Fibroblast of gingiva (primary cell): ENCODE measurements around the gene SEC14L2.
"Not testable (repeated sequence)": the region's sequence is repeated elsewhere in the genome, so short reads cannot be mapped to it uniquely, and the experiment has no call there.

Experiments
- DNase-seq: peaks from one replicate; pipeline ENCODE4 v3.0.0-alpha.2; 2011; ENCODE audit warnings: low read depth

SEC14L2 gene

DNA sequence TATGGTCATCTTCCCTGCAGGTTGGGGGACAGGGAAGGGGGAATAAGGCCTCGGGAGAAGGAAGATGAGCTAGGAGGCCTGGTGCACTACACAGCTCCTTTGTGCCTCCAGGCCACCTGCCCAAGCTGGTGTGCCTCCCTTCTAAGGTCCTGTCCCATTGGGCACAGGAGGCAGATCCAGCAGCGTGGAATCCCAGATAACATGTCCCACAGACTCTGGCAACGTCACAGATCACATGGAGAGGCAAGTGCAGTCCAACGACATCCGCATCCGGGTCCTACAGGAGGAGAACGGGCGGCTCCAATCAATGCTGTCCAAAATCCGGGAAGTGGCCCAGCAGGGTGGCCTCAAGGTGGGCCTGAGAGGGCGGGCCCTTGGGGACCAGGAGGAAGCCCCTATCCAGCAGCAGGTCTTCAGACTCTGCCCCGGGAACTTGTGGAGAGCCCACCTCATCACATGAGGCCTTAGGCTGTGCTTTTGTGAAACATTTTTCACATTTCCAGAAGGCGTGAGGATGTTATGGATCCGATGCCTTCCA lies 21.4 kb upstream of the SEC14L2 start:
- no peak for DNase-seq

DNA sequence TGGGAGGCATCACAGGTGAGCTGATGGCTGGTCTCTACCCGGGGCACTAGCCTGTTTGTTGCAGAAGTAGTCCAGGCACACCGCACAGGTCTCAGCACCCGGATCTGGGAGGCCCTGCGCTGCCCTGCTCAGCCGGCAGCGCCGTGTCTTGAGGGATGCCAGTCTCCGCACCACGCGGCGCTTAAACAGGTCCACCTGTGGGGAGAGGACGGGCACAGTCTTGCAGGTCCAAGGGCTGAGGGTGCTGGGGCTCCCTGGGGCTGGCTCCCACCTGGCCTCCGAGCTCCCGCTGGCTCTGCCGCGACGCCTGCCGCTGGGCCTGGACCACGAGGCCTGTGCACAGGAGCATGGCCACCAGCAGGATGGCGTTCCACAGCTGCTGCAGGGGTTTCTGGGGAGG lies 16.8 kb upstream of the SEC14L2 start:
- DNase-seq, result no peak

- DNase-seq, result no peak
These were observed 15.6 kb upstream of the SEC14L2 start for GRCh38 chr22:30381264-30381663.

DNA sequence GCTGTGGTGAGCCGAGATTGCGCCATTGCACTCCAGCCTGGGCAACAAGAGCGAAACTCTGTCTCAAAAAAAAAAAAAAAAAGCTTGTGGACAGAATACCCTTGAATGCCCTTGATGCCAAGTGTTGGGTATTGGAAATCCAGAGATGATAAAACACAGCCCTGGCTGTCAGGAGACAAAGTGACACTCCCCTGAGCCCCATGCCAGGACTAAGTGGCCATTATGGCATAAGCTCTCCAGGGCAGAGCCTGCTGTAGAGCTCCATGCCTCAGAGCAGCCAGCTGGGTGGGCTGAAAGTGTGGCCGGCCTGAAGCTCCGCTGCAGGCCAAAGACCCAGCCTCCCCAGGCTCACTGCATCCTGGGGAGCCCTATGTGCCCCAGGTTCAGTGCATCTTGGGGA lies 14.5 kb upstream of the SEC14L2 start:
- DNase-seq, result no peak

DNA sequence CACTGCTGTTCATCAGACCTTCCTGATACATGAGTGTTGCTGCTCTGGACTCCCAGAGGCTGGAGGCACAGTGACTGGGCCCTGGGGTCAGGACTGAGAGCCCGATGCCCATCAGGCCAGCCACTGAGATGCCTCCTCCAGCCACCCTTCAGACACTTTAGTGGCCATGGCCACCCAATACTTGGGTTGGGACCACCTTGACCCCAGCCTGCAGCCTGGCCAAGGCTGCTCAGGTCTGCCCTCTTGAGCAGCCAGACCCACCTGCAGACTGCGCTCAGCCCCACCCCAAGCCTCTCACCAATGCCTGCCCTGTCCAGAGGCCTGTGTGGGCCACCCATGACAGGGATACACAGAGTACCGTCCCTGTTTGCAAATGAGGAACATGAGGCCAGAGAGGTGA lies 13.8 kb upstream of the SEC14L2 start:
- DNase-seq, result no peak

GRCh38 chr22:30385942-30386341 lies 10.9 kb upstream of the SEC14L2 start:
- DNase-seq, result no peak

- DNase-seq, result no peak
These were observed 10.2 kb upstream of the SEC14L2 start for GRCh38 chr22:30386608-30386959.

DNA sequence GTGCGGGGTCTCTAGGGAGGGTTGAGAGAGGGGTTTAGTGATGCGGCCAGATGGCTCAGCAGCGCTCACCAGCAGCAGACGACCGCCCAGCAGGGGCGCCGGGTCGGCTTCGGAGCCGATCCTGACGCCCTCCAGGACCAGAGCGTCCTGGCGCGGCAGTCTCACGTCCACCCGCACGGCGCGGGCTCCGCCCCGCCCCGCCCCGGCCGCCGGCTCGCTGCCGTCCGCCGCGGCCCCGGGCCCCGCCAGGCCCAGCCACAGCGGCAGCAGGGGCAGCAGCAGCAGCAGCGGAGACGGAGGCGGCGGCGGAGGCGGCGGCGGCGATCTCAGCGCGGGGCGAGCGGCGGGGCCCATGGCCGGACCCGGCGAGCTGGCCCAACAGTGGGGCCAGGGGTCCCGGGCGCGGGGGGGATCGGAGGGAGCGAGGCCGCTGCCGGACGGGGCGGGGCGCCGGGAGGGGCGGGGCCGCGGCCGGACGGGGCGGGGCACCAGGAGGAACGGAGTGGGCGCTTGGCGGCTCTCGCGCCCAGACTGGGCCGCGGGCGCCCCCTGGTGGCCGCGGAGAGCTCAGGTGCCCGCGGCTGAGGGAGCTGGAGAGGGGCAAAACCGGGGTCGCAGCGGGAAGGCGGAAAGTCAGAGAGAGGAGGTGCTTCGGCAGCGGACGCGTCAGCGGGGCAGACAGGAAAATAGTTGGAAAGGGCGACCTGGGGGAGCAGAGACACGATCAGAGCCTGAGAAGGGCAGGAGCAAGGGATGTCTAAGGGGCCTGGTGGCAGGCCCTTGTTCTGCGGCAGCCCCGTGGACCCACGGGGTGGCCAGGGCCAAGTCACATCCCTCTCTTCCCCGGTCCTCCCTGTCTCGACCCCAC lies 9.6 kb upstream of the SEC14L2 start, which contains the start of gene RNF215:
Gene RNF215, minus strand, starts transcription at position 452 of the 868 bp plus-strand sequence. Its CDS starts 98 bp downstream, at position 354.
- DNase-seq, result peak; percentile 62

- DNase-seq, result peak; percentile 37
These were observed 5.7 kb upstream of the SEC14L2 start for GRCh38 chr22:30390974-30391691.

DNA sequence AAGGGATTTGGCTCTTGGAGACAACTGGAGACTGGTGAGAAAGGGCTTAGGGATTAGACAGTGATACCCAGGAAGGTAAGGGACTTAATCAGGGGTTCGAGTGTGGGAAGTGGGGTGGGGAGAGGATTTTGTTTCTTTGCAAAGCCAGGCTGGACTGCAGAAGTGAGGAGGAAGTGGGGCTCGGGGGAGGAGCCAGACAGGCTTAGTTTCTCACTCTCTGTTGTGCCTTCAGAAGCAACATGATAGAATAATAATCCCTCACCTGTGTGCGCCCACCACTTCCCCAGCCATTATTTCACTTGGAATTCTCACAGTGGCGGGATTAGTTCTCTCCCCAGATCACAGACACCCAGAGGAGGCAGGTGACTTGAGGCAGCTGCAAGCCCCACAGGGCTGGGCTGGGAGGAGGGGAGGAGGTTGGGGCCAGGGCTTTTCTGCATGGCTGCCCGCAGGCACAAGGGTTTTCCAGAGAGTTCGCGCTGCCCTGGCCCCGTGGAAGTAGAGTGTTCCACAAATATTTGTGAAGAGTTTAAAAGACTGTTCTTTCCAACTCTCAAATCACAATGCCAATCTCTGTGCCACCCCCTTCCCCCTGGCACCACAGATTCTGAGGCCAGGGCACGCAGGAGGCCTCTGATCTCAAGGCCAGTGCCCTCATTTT lies 4.0 kb upstream of the SEC14L2 start:
- DNase-seq, result no peak

DNA sequence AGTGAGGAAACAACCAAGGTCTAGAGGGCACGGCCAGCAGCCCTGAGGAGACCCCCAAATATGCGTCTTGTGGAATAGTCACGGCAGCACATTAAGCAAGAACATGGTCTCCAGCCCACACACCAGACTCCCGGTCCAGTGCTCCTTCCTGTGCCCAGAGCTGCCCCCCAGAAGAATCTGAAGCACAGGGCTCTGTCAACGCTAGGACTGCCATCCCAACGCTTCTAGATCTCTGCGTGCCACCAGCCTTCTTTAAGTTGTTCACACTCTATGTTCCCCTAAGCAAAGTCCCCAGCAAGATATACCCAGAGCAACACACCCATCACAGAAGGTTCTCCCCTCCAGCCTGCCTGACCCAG lies 3.5 kb upstream of the SEC14L2 start:
- no peak for DNase-seq

DNA sequence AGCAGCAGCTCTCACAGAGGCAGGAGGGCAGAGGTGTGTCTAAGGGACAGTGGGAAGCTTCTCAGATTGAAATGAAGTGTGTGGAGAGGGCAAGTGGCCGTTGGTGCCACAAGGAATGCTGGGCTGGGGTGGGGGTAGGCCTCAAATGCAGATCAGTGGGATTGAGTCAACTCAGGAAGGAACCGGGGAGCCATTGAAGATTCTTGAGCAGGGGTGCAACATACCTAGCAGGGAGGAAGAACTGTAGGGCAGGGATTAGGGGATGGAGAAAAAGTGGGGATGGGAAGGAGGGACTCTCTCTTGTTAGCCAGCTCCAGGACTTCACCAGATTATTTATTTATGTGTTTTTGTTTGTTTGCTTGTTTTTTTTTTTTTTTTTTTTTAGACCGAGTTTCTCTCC lies 2.9 kb upstream of the SEC14L2 start:
- DNase-seq, result no peak

- DNase-seq, result no peak
These were observed 1.1 kb downstream of the SEC14L2 start for GRCh38 chr22:30397656-30398635.

- DNase-seq, result no peak
These were observed 2.2 kb downstream of the SEC14L2 start for GRCh38 chr22:30398685-30399680.

- no peak for DNase-seq
These were observed 2.9 kb downstream of the SEC14L2 start for GRCh38 chr22:30399718-30400117.

DNA sequence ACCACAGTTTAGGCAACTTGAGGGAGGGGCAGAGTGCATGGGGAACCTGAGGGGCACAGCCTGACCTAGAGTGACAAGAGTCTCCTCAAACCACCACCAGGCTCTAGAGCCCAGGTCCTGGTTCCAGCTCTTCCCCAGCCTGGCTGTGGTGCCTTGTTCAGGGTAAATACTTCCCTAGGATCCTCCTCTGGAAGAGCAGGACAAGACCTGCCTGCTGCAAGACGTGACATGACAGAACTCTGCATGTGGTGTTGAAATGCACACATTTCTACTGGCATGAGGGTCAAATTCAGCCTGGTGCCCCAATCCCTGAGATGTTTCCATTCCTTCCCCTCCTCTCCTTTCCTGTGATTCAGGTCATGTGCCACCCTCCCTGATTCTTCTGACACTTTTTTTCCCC lies 3.3 kb downstream of the SEC14L2 start:
- DNase-seq, result no peak

GRCh38 chr22:30401024-30401423 lies 4.2 kb downstream of the SEC14L2 start:
- not testable (repeated sequence) for DNase-seq

- no peak for DNase-seq
These were observed 5.4 kb downstream of the SEC14L2 start for GRCh38 chr22:30402028-30402765.

- DNase-seq, result not testable (repeated sequence)
These were observed 5.9 kb downstream of the SEC14L2 start for GRCh38 chr22:30402766-30403104.

GRCh38 chr22:30404307-30404706 lies 7.5 kb downstream of the SEC14L2 start:
- no peak for DNase-seq
